Measurements from ENCODE around the gene PKM.

DNA sequence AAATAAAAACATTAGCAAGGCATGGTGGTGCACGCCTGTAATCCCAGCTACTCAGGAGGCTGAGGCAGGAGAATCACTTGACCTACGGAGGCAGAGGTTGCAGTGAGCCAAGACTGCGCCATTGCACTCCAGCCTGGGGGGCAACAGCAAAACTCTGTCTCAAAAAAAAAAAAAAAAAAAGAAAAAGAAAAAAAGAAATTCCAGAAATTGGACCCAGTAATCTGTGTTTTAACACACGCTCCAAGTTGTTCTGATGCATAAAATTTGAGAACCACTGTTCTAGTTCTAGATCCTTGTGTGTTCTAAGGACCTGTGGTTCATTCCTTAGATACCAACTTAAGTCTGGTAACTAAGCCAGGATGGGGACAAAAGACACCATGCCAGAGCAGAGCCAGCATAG, 38.7 kb upstream of the PKM start:
- TF ChIP-seq, protein P1, sequence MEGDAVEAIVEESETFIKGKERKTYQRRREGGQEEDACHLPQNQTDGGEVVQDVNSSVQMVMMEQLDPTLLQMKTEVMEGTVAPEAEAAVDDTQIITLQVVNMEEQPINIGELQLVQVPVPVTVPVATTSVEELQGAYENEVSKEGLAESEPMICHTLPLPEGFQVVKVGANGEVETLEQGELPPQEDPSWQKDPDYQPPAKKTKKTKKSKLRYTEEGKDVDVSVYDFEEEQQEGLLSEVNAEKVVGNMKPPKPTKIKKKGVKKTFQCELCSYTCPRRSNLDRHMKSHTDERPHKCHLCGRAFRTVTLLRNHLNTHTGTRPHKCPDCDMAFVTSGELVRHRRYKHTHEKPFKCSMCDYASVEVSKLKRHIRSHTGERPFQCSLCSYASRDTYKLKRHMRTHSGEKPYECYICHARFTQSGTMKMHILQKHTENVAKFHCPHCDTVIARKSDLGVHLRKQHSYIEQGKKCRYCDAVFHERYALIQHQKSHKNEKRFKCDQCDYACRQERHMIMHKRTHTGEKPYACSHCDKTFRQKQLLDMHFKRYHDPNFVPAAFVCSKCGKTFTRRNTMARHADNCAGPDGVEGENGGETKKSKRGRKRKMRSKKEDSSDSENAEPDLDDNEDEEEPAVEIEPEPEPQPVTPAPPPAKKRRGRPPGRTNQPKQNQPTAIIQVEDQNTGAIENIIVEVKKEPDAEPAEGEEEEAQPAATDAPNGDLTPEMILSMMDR (IDR thresholded peaks at IDR 0.05): no peak
- no peak for TF ChIP-seq POLR2A (IDR thresholded peaks at IDR 0.05)
